Fibroblast of lung (primary cell): Measurements from ENCODE around the gene HSPA12B. TPM values are rescaled to one million over a fixed set of nuclear protein-coding genes. Genes with fewer than 3 reads are reported as not detected.

Source experiments
- DNase-seq, 2 donors: peaks; one replicate each; pipeline versions ENCODE4 v3.0.0 to v3.0.0-alpha.2; 2010; ENCODE audit warnings: low read depth in 2 of 2
- H2AFZ ChIP-seq: 2 replicates; pipeline ENCODE4 v1.5.1; 2012; ENCODE audit warnings: low read length, control low read depth, inconsistent platforms
- H3K27ac ChIP-seq: 2 replicates; pipeline ENCODE4 v1.5.1; 2011; ENCODE audit warnings: low read length, control low read depth; ENCODE audit not compliant: insufficient read depth
- H3K27me3 ChIP-seq: 2 replicates; pipeline ENCODE4 v1.5.1; 2011; ENCODE audit warnings: mild to moderate bottlenecking, low read length; ENCODE audit not compliant: control insufficient read depth, insufficient read depth
- H3K36me3 ChIP-seq: 2 replicates; pipeline ENCODE4 v1.5.1; 2011; ENCODE audit warnings: low read length; ENCODE audit not compliant: control insufficient read depth, insufficient read depth
- H3K4me1 ChIP-seq: 2 replicates; pipeline ENCODE4 v1.5.1; 2011; ENCODE audit warnings: low read length; ENCODE audit not compliant: control insufficient read depth, insufficient read depth; ENCODE audit errors: extremely low read depth
- H3K4me2 ChIP-seq: 2 replicates; pipeline ENCODE4 v1.5.1; 2011; ENCODE audit warnings: low read length, control low read depth; ENCODE audit not compliant: insufficient read depth; ENCODE audit errors: extremely low read depth
- H3K4me3 ChIP-seq, 4 experiments: fragments of 200-600 bp in 1 of 4; sonication (generic) in 1 of 4; replicated peaks in 1 of 4; 2 replicates each; pipeline ENCODE4 v1.5.1; 2011 to 2016; ENCODE audit warnings: low read length in 4 of 4, low read depth in 3 of 4, mild to moderate bottlenecking in 3 of 4, control low read depth in 2 of 4, inconsistent platforms in 1 of 4, mixed read lengths in 1 of 4; ENCODE audit not compliant: insufficient read depth in 1 of 4; ENCODE audit errors: control extremely low read depth in 1 of 4
- H3K79me2 ChIP-seq: 2 replicates; pipeline ENCODE4 v1.5.1; 2012; ENCODE audit warnings: mild to moderate bottlenecking, low read length, inconsistent platforms; ENCODE audit not compliant: control insufficient read depth, insufficient read depth
- H3K9ac ChIP-seq: 2 replicates; pipeline ENCODE4 v1.5.1; 2011; ENCODE audit warnings: mild to moderate bottlenecking, low read length, control low read depth; ENCODE audit not compliant: insufficient read depth
- H3K9me3 ChIP-seq: 2 replicates; pipeline ENCODE4 v1.5.1; 2012; ENCODE audit warnings: low read depth, low read length; ENCODE audit not compliant: control insufficient read depth, insufficient read depth
- H4K20me1 ChIP-seq: 2 replicates; pipeline ENCODE4 v1.5.1; 2011; ENCODE audit warnings: low read length; ENCODE audit not compliant: control insufficient read depth, insufficient read depth; ENCODE audit errors: extremely low read depth
- EZH2 ChIP-seq: IDR thresholded peaks from 2 replicates; pipeline ENCODE4 v1.5.1; 2012; ENCODE audit warnings: low read length, control low read depth, mild to moderate bottlenecking; ENCODE audit errors: missing control alignments
- polyA plus RNA-seq, 2 donors: library from polyadenylated mRNA; depleted of rRNA in 1 of 2; stranded (reverse) in 1 of 2; unstranded in 1 of 2; fragments of >200 nt; gene quantifications; 2 replicates each; pipeline ENCODE4 v1.2.1, GENCODE V29; 2011 to 2012; ENCODE audit warnings: missing spikeins in 1 of 2
- total RNA-seq: library from RNA; depleted of rRNA; stranded (reverse); fragments of >200 nt; gene quantifications from 2 replicates; pipeline ENCODE4 v1.2.1, GENCODE V29; 2014
- TF ChIP-seq, protein P1 (sequence below), 2 donors: IDR thresholded peaks in 1 of 2; conservative IDR thresholded peaks in 1 of 2; 1 replicate in 1 of 2; 2 replicates in 1 of 2; pipeline ENCODE4 v1.5.1; 2011 to 2012; ENCODE audit warnings: low read length in 2 of 2, control low read depth in 1 of 2, inconsistent platforms in 1 of 2, low read depth in 1 of 2, mild to moderate bottlenecking in 1 of 2

Gene HSPA12B
- total and polyA plus RNA-seq, 2 donors (not counting 1 experiment from before 2014, with no cell fraction given) = 0.02 to 0.17 TPM

DNA sequence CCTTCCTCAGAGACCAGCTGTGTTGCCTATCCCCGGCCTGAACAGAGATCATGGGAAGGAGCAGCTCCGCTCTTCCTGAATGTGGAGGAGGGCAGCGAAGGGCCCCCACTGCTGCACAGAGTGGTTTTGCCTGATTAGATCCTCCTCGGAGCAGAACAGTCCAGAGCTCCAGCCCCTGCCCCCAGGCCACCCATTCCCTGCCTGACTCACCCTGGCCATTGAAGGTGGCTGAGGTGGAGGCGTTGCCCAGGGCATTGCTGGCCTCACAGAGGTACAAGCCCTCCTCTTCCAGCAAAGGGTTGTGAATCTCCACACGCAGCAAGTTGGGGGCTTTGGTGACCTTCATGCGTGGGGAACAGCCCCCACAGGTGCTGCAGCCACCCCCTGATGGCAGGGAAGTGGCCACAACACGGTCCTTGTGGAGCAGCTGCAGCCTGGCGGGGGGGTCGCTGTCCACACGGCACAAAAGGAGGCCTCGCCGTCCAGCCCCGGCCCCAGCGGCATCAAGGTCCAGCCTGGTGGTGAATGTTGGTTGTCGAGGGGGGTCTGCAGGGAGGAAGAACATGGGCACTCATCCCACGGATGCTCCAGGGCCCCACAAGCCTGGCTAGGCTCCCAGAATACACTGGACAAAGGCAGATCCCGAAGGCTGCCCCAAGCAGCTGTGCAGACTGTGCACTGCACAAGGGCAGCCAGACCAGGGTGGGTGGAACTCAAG, 34.7 kb upstream of the HSPA12B start:
- Histone ChIP-seq H3K4me3 (no peak overlapping the region), H3K4me2 (no peak overlapping the region), H3K9me3 (no peaks in the 10 kb centered on the region), H3K9ac (no peak overlapping the region), H3K27ac (no peak overlapping the region), H4K20me1 (no peaks in the 10 kb centered on the region), H3K27me3 (no peaks in the 10 kb centered on the region), H3K79me2 (no peaks in the 10 kb centered on the region), H3K36me3 (no peaks in the 10 kb centered on the region), H2AFZ (no peak overlapping the region), H3K4me1 (no peaks in the 10 kb centered on the region)
- no peak for DNase-seq
- TF ChIP-seq EZH2 = no peak
- TF ChIP-seq, protein P1, sequence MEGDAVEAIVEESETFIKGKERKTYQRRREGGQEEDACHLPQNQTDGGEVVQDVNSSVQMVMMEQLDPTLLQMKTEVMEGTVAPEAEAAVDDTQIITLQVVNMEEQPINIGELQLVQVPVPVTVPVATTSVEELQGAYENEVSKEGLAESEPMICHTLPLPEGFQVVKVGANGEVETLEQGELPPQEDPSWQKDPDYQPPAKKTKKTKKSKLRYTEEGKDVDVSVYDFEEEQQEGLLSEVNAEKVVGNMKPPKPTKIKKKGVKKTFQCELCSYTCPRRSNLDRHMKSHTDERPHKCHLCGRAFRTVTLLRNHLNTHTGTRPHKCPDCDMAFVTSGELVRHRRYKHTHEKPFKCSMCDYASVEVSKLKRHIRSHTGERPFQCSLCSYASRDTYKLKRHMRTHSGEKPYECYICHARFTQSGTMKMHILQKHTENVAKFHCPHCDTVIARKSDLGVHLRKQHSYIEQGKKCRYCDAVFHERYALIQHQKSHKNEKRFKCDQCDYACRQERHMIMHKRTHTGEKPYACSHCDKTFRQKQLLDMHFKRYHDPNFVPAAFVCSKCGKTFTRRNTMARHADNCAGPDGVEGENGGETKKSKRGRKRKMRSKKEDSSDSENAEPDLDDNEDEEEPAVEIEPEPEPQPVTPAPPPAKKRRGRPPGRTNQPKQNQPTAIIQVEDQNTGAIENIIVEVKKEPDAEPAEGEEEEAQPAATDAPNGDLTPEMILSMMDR (conservative IDR thresholded peaks at IDR 0.05 in 1 of 2, IDR thresholded peaks at IDR 0.05 in 1 of 2; ENCODE audit: low read depth in 1 of 2, low read length in 2 of 2) = no peak

DNA sequence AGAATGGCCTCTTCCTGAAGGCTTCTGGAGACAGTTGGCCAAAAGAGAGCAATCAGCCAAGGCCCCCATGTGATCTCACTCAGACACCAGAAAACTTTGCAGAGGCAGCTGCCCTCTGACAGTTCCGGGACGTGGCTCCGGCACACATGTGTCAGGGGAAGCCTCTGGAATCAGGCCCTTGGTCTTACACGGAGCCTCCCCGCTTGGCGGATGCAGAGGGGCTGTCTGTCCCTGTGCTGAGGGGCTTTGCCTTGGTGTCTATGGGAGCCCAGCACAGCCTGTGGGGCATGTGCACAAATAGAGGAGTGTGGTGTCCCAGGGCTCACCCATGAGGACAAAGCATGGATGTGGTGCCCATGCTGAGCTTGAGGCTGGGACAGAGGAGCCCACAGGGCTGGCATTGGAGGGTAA, 33.9 kb upstream of the HSPA12B start:
- TF ChIP-seq EZH2 = peak; percentile 13
- TF ChIP-seq, protein P1 (conservative IDR thresholded peaks at IDR 0.05 in 1 of 2, IDR thresholded peaks at IDR 0.05 in 1 of 2; ENCODE audit: low read depth in 1 of 2, low read length in 2 of 2) = no peak
- Histone ChIP-seq H4K20me1 (no peaks in the 10 kb centered on the region), H3K4me2 (no peak overlapping the region), H3K9me3 (no peaks in the 10 kb centered on the region), H3K27ac (no peak overlapping the region), H3K79me2 (no peaks in the 10 kb centered on the region), H3K36me3 (no peaks in the 10 kb centered on the region), H2AFZ (no peak overlapping the region), H3K4me3 (no peak overlapping the region), H3K27me3 (peaks cover under 1% of the 10 kb centered on the region), H3K4me1 (no peaks in the 10 kb centered on the region), H3K9ac (no peak overlapping the region)
- DNase-seq = no peak

DNA sequence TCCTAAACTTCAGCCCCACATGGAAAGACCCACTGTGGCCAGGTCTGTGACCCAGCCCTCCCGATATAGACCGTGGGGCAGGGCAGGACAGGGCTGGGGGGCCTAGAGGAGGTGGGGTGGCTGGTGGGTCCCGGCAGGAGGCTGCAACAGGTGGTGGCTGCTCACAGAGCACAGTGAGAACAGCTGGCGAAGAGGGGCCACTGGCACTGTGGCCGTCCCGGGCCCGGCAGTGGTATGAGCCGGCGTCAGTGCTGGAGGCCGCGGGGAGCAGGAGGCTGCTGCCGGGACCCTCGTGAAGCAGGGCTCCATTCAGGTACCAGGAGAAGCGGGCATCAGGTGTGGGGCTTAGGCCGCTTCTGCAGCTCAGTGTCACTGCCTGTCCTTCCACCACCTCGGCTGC, 33.4 kb upstream of the HSPA12B start:
- no peak overlapping the region for H2AFZ ChIP-seq
- H4K20me1 ChIP-seq = no peaks in the 10 kb centered on the region
- no peak overlapping the region for H3K9ac ChIP-seq
- no peaks in the 10 kb centered on the region for H3K9me3 ChIP-seq
- peaks cover 3% of the 10 kb centered on the region for H3K27me3 ChIP-seq
- no peak overlapping the region for H3K4me3 ChIP-seq
- no peaks in the 10 kb centered on the region for H3K4me1 ChIP-seq
- DNase-seq = no peak
- no peaks in the 10 kb centered on the region for H3K79me2 ChIP-seq
- no peak overlapping the region for H3K4me2 ChIP-seq
- H3K27ac ChIP-seq = no peak overlapping the region
- H3K36me3 ChIP-seq = no peaks in the 10 kb centered on the region
- no peak for TF ChIP-seq EZH2
- TF ChIP-seq, protein P1 (conservative IDR thresholded peaks at IDR 0.05 in 1 of 2, IDR thresholded peaks at IDR 0.05 in 1 of 2; ENCODE audit: low read depth in 1 of 2, low read length in 2 of 2) = no peak
